Endometrial microvascular endothelial cells (primary cell): ENCODE results near the gene TWF2. TPM values are rescaled to one million over a fixed set of nuclear protein-coding genes. Genes with fewer than 3 reads are reported as not detected.

Source experiments
- in situ Hi-C: cut with HindIII; loops from 2 replicates; pipeline ENCODE4 v1.10.0; 2017; ENCODE audit warnings: low sequenced_read_pairs, low pct_unique_long_range_greater_than_20kb; ENCODE audit errors: inconsistent ontology term
- total RNA-seq: library from RNA; depleted of rRNA; stranded (reverse); fragments of >200 nt; gene quantifications from one replicate; pipeline ENCODE4 v1.2.3, GENCODE V29; 2015; ENCODE audit errors: inconsistent ontology term

TWF2 gene
- total RNA-seq, 1 donor from 2014 or later, result 185 TPM

GRCh38 chr3:52262447-52262846, 23.5 kb upstream of the TWF2 start:
- in situ Hi-C loops, result no loop called here

GRCh38 chr3:52259448-52259847, 20.5 kb upstream of the TWF2 start:
- in situ Hi-C loops, result no loop called here

DNA sequence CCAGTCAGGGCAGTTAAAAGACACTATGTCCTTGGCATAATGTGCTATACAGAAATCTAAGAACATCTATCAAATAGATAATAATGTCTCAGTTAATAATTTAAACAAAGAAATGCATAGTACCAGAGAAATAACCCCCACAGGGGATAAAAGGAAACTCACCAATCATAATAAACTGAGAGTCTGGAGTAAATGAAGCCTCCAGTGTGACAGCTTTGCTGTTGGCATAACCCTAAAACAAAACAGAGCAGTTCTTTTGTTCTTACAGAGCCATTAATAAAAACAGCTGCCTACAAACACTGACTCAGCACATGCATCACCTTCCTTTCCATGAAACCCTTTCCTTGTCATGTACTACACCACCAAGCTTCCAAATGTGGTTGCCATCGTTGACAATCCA, 20.1 kb upstream of the TWF2 start:
- in situ Hi-C loops, result no loop called here

DNA sequence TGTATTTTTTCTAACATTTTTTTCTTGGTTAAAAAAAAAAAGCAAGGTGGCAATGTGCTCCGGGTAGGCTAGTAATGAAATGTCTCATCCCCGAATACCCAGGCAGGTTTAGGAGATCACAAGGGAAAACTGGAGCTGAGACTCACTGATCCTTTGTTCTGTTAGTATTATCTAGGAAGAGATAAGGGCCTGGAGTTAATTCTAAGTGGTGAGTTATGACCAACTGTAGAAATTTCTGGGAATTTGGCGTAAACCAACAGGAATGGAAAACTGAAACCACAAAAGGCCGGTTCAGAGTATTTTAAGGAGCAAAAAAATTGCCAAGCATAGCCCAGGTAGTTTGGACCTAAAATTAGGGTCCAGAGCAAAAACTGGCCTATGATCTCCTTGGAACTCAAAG, 19.0 kb upstream of the TWF2 start:
- in situ Hi-C loops, result no loop called here

DNA sequence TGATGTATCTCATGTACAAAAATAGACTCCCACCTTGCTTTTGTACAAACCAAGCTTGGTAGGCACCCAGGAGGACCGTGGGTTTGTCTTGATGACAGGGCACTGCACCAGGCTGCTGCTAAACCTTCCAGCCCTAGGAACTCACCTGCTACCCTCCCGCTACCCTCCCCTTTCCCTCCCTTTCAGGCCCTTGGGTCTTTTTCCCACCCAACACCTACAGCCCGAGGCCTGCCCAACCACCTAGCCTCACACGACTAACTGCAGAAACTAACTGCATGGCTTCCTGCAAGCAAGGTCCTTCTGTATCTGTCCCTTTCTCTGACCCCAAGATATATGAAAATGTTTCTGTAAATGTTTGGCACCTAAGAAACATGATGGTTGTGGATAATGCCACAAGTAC, 17.7 kb upstream of the TWF2 start:
- in situ Hi-C loops, result no loop called here

DNA sequence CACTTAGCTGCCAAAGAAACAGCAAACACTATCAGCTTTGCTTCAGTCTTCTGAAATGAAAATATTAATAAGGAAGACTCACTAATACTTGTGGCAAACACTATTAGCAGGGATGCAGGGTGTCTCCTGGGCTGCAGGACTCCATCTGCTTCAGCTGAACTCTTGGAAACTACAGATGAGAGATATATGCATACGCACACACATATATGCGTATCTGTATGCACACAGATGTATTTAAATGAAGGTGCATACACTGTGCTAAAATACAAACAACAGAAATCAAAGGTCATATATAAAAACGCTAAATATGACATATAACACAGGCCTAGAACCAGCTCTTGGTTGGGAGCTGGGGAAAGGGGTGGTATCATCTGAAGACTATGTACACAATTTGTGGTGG, 17.2 kb upstream of the TWF2 start:
- in situ Hi-C loops, result no loop called here

- in situ Hi-C loops, result no loop called here
Measured at GRCh38 chr3:52254608-52255007, 15.7 kb upstream of the TWF2 start.

GRCh38 chr3:52253314-52254304, 14.7 kb upstream of the TWF2 start:
- in situ Hi-C loops, result no loop called here

DNA sequence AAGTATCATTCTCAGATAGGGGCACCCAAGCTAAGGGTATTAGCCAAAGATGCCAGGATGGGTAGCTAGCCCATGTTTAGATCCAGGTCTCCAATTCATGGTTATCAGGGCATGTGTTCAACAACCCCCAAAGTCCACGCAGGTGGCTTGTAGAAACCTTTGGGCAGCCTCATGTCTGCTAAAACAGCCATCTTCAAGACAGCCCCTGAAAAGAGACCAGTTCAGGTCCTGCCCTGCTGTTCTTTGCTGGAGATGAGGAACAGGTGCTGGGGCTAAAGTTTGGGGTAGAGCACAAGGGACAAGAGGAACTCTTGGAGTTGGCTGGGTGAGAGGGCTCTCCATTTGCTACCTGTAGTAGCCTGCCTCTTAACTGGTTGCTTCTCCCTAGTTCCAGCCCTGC, 11.2 kb upstream of the TWF2 start:
- in situ Hi-C loops, result no loop called here

DNA sequence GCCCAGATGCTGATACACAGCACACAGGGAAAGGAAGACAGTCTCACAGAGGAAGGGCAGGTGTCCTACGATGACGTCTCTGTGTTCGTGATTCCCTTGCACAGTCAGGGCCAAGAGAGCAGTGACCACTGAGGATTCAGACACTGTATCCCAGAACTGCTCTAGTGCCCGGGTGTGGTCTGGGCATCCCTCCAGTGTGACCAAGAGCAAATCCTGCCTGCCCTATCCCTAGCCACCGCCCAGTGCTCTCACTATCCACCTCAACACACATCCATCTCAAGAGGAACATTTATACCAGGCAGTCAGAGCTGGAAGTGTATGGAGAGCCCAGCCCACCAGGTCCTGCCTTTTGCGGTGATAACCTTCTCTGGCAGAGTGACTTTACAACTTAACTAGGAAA, 10.7 kb upstream of the TWF2 start:
- in situ Hi-C loops, result no loop called here

- in situ Hi-C loops, result no loop called here
Measured at GRCh38 chr3:52248816-52249547, 10.0 kb upstream of the TWF2 start.

GRCh38 chr3:52248165-52248541, 9.2 kb upstream of the TWF2 start:
- in situ Hi-C loops, result no loop called here

DNA sequence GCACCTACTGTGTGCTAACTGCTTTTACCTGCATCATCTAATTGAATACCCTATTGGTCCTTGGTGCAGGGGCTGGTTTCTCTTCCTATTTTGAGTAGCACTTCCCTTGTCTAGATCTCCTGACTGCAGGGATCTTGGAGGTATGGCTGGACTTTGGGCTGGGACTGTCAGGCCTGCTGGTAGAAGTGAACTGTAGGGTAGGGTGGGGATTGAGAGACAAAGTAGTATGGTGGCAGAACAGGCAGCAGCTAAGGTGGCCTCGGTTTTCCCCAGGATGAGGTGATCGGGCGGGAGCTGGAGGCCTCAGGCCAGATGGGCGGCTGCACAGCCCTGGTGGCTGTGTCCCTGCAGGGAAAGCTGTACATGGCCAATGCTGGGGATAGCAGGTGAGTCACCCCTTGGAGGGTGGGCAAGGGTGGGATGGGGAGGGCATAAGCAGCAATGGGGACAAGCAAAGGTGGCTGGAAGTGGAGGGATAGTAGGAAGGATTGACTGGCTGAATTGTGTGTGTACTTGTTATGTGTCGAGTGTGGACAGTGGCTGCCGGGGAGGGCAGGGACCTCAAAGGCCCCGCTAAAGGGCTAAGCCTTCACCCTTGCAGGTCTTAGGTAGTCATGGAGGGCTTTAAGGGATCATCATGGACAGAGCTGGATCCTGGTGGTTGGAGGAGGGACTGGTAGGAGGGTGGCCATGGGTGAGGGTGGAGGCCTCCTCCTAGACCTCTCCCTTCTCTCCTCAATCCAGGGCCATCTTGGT, 8.6 kb upstream of the TWF2 start:
- in situ Hi-C loops, result no loop called here

- in situ Hi-C loops, result no loop called here
Measured at GRCh38 chr3:52246728-52247408, 7.9 kb upstream of the TWF2 start.

DNA sequence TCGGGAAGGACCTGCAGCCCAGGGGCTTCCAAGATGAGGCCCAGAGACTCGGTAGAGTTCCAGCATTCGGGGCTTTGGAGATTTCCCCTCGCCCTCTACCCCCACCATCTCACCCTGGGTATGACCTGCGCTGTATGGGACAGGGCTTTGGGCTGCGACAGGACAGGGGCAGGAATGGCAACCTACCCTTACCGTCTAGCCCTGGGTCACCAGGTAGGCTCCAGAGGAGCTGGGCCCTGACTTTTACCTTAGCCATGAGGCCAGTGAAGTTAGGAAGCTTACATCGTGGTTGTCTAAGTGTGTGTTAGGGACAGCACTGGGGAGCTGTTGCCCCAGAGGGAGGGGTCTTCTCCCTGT, 7.3 kb upstream of the TWF2 start:
- in situ Hi-C loops, result no loop called here

- in situ Hi-C loops, result no loop called here
Measured at GRCh38 chr3:52245322-52246263, 6.6 kb upstream of the TWF2 start, which contains the start of gene PPM1M. Gene PPM1M (plus strand): TSS chr3:52245759. CDS start chr3:52245825, 66 bp downstream.

DNA sequence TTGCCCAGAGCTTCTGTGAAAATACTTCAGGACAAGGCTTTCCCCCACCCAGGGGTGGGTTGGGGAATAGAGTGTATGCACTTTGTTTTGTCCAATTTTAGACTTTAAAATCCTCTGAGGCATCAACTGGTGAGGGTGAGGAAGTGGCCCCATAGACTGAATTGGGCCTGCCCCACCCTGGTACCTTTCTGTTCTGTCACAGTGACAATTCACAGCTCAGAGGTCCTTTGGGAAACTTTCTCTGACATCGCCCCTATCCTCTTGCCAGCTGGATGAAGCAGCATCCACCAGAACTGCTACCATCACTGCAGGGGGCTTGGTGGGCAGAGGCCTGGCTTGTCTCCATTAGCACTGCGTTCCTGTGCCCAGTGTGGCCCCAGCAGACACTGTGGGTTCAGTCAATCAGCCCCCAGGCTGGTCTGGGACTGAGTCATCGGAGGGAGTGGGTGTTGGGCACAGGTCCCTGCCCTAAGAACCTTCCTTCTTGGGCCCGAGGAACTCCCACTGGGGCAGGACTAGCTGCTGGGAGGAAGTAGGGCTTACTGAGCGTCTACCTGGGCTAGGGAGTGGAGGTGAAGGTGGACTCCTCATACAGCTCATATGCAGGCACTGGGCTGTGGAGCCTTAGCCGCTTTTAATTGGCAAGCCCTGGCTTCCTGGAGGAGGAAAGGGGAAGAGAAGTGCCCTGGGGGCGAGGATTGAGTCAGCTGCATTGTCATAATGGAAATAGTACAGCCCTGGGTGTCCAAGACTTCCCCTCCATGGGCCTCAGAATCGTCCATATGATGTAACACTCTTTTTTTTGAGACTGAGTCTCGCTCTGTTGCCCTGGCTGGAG, 5.1 kb upstream of the TWF2 start:
- in situ Hi-C loops, result no loop called here
